ENCODE data around the gene CLMN. TPM values are rescaled to one million over a fixed set of nuclear protein-coding genes. Genes with fewer than 3 reads are reported as not detected.

CLMN gene
- total and polyA plus RNA-seq, 2 of the 8 experiments (the other 6 are each of a cell fraction or from before 2014, with no cell fraction given), result 1.6 to 8.2 TPM

DNA sequence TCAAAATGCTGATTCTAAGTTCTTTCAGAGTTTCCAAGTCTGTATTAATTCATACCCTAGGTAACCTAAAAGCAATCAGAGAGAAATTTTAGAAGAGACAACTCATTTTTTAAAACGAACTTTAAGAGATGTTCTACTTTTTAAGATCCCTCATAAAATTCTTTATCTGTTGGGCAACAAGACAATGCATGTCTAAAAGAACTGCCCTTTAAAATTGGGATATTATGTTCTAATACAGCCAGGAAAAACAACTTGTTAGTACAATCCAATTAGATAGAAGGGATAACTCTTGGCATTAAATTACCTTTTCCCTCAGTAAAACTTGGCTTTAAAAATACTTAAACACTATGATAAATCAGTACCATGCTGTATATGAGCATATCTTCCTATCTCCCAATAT, 178.0 kb downstream of the CLMN start:
- CTCF ChIA-PET (ENCODE audit: partially characterized antibody), result no interaction called here
- peaks cover 2 to 17% (median 9%) of the 10 kb centered on the region in 4 experiments; a peak in 6 of 7 replicates for H3K4me1 ChIP-seq (replicated peaks in 1 of 4; ENCODE audit: control insufficient read depth in 3 of 4, insufficient read depth in 4 of 4, low read length in 3 of 4)
- no peak for FAIRE-seq
- TF ChIP-seq, protein P1, sequence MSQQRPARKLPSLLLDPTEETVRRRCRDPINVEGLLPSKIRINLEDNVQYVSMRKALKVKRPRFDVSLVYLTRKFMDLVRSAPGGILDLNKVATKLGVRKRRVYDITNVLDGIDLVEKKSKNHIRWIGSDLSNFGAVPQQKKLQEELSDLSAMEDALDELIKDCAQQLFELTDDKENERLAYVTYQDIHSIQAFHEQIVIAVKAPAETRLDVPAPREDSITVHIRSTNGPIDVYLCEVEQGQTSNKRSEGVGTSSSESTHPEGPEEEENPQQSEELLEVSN (IDR thresholded peaks at IDR 0.05), result no peak
- TF ChIP-seq POLR2AphosphoS5 (IDR thresholded peaks at IDR 0.05; ENCODE audit: low read depth, low read length) (no peak), CHD2 (IDR thresholded peaks at IDR 0.05; ENCODE audit: low read length) (no peak), TCF12 (IDR thresholded peaks at IDR 0.05; ENCODE audit: low read depth, low read length) (no peak), POLR2A (IDR thresholded peaks at IDR 0.05; ENCODE audit: control extremely low read depth in 1 of 2, low read depth in 2 of 2, low read length in 2 of 2) (no peak), GABPA (IDR thresholded peaks at IDR 0.05; ENCODE audit: borderline replicate concordance, insufficient read depth, low read length) (no peak), SUZ12 (IDR thresholded peaks at IDR 0.05; ENCODE audit: low read length) (no peak), RNF2 (IDR thresholded peaks at IDR 0.05; ENCODE audit: borderline replicate concordance, low read depth, low read length, missing control alignments, poor library complexity, severe bottlenecking) (no peak), KDM1A (IDR thresholded peaks at IDR 0.05; ENCODE audit: borderline replicate concordance, low read length) (no peak), NANOG (IDR thresholded peaks at IDR 0.05; ENCODE audit: insufficient read depth, low read depth, low read length, poor library complexity, severe bottlenecking) (no peak), MAFK (IDR thresholded peaks at IDR 0.05; ENCODE audit: low read depth, low read length) (no peak)
- TF ChIP-seq, protein P2, sequence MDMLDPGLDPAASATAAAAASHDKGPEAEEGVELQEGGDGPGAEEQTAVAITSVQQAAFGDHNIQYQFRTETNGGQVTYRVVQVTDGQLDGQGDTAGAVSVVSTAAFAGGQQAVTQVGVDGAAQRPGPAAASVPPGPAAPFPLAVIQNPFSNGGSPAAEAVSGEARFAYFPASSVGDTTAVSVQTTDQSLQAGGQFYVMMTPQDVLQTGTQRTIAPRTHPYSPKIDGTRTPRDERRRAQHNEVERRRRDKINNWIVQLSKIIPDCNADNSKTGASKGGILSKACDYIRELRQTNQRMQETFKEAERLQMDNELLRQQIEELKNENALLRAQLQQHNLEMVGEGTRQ (IDR thresholded peaks at IDR 0.05; ENCODE audit: low read length), result no peak

More for the DNA sequence above, 178.0 kb downstream of the CLMN start:
- no peak overlapping the region for H3K4ac ChIP-seq (replicated peaks; ENCODE audit: insufficient read length, low read depth, low read length)
- H3K27ac ChIP-seq (ENCODE audit: low read depth, low read length), result no peak overlapping the region
- no peak overlapping the region for H3K9ac ChIP-seq (replicated peaks in 1 of 4; ENCODE audit: extremely low read depth in 1 of 4, low read depth in 3 of 4, low read length in 3 of 4)
- H4K20me1 ChIP-seq (replicated peaks in 1 of 2; ENCODE audit: control insufficient read depth in 1 of 2, insufficient read depth in 2 of 2, low read length in 2 of 2), result peaks cover 2% of the 10 kb centered on the region in 2 experiments
- no peak overlapping the region for H3K18ac ChIP-seq (ENCODE audit: extremely low read depth, low read length)
- H2AFZ ChIP-seq (ENCODE audit: low read length), result no peak overlapping the region
- H2AK5ac ChIP-seq (ENCODE audit: low read depth, low read length), result no peak overlapping the region
- H3K27me3 ChIP-seq (replicated peaks in 1 of 4; ENCODE audit: control insufficient read depth in 3 of 4, extremely low read depth in 1 of 4, insufficient read depth in 3 of 4, low read length in 3 of 4), result no peaks in the 10 kb centered on the region
- H2BK120ac ChIP-seq (replicated peaks; ENCODE audit: low read depth, low read length), result no peak overlapping the region
- H4K8ac ChIP-seq (ENCODE audit: extremely low read depth, insufficient read depth, low read length), result no peak overlapping the region
- no peak overlapping the region for H4K91ac ChIP-seq (replicated peaks; ENCODE audit: insufficient read length, low read length)
- no peak overlapping the region for H3K56ac ChIP-seq (replicated peaks; ENCODE audit: insufficient read length, low read depth, low read length)
- 50% methylated on average over 1 of the region's 1 CpG; no CpG with 5 or more reads in 1 of the 2 experiments for WGBS, 2 experiments (ENCODE audit: extremely low coverage in 1 of 2, insufficient coverage in 1 of 2, insufficient read length in 1 of 2, insufficient replicate concordance in 2 of 2, low coverage in 1 of 2, low lambda C conversion rate in 2 of 2, missing lambda C conversion rate in 1 of 2)
- no peak overlapping the region for H2BK15ac ChIP-seq (ENCODE audit: low read length)
- POLR2A ChIA-PET (ENCODE audit: partially characterized antibody), result no interaction called here
- H2BK20ac ChIP-seq (ENCODE audit: low read length), result no peak overlapping the region
- no peak overlapping the region for H3K14ac ChIP-seq (ENCODE audit: insufficient read length)
- no peaks in the 10 kb centered on the region; the same call in 1 of the 2 replicates for H3K23me2 ChIP-seq (ENCODE audit: low read depth, low read length)
- H3K36me3 ChIP-seq (ENCODE audit: control insufficient read depth in 2 of 4, insufficient read depth in 4 of 4, low read length in 3 of 4), result no peaks in the 10 kb centered on the region
- peaks cover 2% of the 10 kb centered on the region; the same call in 1 of the 2 replicates for H3K79me1 ChIP-seq (ENCODE audit: low read depth, low read length)
- H2BK5ac ChIP-seq (ENCODE audit: low read depth, low read length), result no peak overlapping the region
- no peak overlapping the region; a peak in 1 of 8 replicates for H3K4me3 ChIP-seq (ENCODE audit: extremely low read depth in 1 of 4, insufficient read depth in 2 of 4, low read depth in 3 of 4, low read length in 4 of 4)
- DNase-seq (ENCODE audit: low read depth in 1 of 2, low spot score in 2 of 2), result no peak
- no peaks in the 10 kb centered on the region for H3K9me3 ChIP-seq (ENCODE audit: insufficient read depth in 2 of 2, low read depth in 1 of 2, low read length in 1 of 2)
- H4K5ac ChIP-seq (ENCODE audit: insufficient read length, low read depth, low read length), result no peak overlapping the region
- no peak overlapping the region for H2BK12ac ChIP-seq (ENCODE audit: low read depth, low read length)
- no peak overlapping the region; a peak in 1 of 4 replicates for H3K4me2 ChIP-seq (ENCODE audit: insufficient read depth in 1 of 2, low read depth in 2 of 2, low read length in 2 of 2)
- no peak overlapping the region for H3K23ac ChIP-seq (ENCODE audit: insufficient read length)
- H3K79me2 ChIP-seq (ENCODE audit: control insufficient read depth in 1 of 2, insufficient read depth in 2 of 2, low read length in 2 of 2), result peaks cover 0 to 95% of the 10 kb centered on the region in 2 experiments; a peak in 2 of 4 replicates

Measured in H1 (cell line).